Activated T-cell treated with anti-CD3 and anti-CD28 coated beads for 1 hour (primary cell): ENCODE measurements around the gene HYCC1.

Experiments used
- DNase-seq: peaks from one replicate; pipeline ENCODE4 v3.0.0-alpha.2; 2020; ENCODE audit warnings: low read depth

HYCC1 gene

GRCh38 chr7:23016345-23017253, 2.7 kb upstream of the HYCC1 start:
- DNase-seq, result no peak

- no peak for DNase-seq
Observed at GRCh38 chr7:23014681-23015080, 751 bp upstream of the HYCC1 start.

- DNase-seq, result no peak
Observed at GRCh38 chr7:23012908-23013714, 819 bp downstream of the HYCC1 start.

DNA sequence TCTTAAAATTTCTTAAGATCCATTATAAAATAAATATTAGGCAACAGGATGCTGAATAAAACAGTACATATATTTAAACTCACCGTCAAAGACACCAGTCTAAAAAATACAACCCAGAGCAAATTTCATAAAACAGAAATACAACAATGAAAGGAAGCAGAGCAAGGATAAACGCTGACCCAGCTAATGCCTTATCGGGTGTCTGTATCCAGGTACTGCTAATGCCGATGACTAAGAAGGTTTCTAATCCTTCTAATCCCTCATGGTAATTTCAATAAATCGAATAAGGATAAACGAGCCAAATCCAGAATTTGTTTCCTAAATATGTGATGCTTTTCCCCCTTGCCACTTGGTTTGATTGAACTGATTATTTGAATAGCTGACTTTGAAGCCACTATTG, 1.7 kb downstream of the HYCC1 start:
- DNase-seq, result no peak

GRCh38 chr7:23011222-23011924, 2.6 kb downstream of the HYCC1 start:
- DNase-seq, result no peak

DNA sequence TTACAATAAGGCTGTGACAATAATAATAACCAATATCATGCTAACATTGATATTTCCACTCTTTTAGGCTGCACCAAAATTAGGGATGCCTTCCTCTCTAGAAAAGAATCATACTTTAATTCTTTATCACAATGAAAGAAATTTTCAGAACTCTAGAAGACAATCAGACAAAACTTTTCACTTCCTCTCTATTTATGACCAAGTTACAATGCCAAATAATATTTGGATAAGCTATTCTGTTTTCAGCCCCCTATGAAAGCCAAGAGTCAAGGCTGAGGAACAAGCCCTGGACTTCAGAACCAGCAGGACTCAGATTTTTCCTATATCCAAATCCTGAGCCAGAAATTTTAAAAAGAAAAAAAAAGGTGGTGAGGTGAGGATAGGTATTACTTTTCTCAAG, 4.6 kb downstream of the HYCC1 start:
- no peak for DNase-seq

GRCh38 chr7:23004247-23004520, 9.7 kb downstream of the HYCC1 start:
- DNase-seq, result no peak

DNA sequence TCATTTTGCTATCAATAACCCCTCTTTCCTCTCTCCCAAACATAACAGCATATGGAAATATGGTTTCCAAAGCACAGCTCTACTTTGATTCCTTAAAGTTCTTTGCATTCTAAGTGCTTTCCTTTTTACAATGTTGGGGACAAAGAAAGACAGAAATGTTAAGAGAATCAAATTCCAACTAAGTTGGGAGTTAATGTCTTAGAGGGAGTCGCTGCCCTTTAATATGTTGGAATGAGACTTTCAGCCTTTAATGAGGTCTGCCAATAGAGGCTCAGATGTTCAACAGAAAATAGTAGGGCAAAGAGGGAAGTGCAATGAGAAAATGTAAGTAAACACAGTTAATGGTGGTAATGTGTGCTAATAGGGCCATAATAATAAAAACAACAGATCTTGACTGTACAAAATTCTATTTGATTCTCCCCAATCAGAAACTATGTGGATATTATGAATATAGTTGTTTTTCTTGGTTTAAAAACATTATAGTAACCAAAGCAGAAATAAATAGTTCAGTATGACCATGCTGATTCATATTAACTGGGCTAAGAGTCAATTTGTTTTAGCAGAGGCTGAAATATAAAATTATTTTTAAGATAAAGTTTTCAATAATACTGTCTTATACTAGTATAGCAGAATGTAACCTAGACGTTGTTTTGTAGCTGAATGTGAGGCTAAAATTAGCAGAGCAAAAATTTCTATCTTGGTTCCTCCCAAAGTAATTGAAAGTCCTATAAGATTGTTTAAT, 10.3 kb downstream of the HYCC1 start:
- no peak for DNase-seq

- no peak for DNase-seq
Observed at GRCh38 chr7:23002698-23003097, 11.2 kb downstream of the HYCC1 start.

GRCh38 chr7:23001610-23002009, 12.3 kb downstream of the HYCC1 start:
- DNase-seq, result no peak

- DNase-seq, result no peak
Observed at GRCh38 chr7:23000597-23001360, 13.2 kb downstream of the HYCC1 start.

GRCh38 chr7:22998519-22998896, 15.4 kb downstream of the HYCC1 start:
- no peak for DNase-seq

GRCh38 chr7:22997871-22998518, 15.9 kb downstream of the HYCC1 start:
- no peak for DNase-seq

- DNase-seq, result no peak
Observed at GRCh38 chr7:22996470-22996869, 17.5 kb downstream of the HYCC1 start.

- DNase-seq, result no peak
Observed at GRCh38 chr7:22995011-22995410, 18.9 kb downstream of the HYCC1 start.

DNA sequence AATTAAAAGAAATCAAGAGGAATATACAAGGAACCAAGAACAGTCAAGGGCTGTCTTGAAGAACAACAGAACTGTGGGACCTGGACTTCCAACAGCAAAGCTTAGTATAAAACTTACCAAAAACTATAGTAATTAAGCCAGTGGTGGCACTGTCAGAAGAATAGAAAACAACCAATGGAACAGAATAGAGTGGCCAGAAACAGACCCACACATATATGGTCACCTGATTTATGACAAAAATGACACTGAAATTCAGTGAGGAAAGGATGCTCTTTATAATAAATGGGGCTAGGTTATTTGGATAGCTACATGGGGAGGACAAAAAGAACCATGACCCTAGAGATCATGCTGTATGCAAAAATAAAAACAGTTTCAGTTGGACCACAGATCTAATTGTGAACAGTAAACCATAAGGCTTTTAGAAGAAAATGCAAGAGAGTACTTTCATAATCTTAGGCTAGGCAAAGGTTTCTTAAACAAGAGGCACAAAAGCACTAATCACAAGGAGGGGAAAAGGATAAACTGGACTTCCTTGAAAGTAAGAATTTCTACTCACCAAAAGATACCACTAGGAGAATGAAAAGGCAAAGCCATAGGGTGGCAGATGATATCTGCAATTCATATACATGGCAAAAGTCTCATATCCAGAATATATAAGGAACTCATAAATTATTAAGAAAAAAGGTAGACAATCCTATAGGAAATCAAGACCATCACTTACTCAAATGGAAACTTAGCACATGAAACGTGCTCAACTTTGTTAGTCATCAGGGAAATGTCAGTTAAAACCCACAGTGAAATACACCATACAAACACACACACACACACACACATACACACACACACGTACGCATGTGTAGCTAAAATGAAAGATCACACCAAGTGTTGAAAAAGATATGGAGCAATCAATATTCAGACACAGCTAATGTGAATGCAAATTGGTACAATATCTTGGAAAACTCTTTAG, 20.8 kb downstream of the HYCC1 start:
- DNase-seq, result no peak

DNA sequence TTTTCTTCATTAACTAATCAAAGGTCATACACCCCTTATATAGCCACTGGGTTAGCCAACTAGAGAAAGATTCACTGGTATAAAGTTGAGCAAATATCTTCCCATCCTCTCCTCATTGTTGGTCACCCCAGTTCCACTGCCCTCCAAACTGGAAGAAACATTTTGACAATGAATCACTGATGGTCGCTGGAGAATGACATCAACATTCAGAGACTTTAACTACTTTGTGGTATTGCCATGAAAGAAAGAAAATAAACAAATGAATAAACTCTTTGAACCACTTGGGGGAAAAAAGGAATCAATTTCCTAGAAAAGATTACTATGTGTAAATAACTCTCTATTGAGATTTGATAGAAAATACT, 23.4 kb downstream of the HYCC1 start:
- DNase-seq, result no peak

- no peak for DNase-seq
Observed at GRCh38 chr7:22989643-22990587, 24.0 kb downstream of the HYCC1 start.

- DNase-seq, result no peak
Observed at GRCh38 chr7:22985436-22985835, 28.5 kb downstream of the HYCC1 start.
